ENCODE results near the gene CHID1. TPM values are rescaled to one million over a fixed set of nuclear protein-coding genes. Genes with fewer than 3 reads are reported as not detected.
A peak's percentile ranks its signal among the peaks of the same experiment; 100 is the strongest.

CHID1 gene
- polyA plus RNA-seq, 1 experiment = 95.5 TPM

GRCh38 chr11:819943-820649, 90.5 kb downstream of the CHID1 start:
- TF ChIP-seq CTCF (IDR thresholded peaks at IDR 0.05; ENCODE audit: low read depth, low read length) = no peak
- Histone ChIP-seq H3K9me3 (ENCODE audit: control insufficient read depth, insufficient read depth, low read length) (no peaks in the 10 kb centered on the region; the same call in 1 of the 2 replicates), H3K4me3 (ENCODE audit: low read depth, low read length) (peak overlapping the region; percentile 78), H3K27me3 (ENCODE audit: control insufficient read depth, insufficient read depth, low read length) (no peaks in the 10 kb centered on the region), H3K27ac (ENCODE audit: low read depth, low read length) (peak overlapping the region; percentile 11)
- POLR2A ChIA-PET = interaction anchor here (1.2 to 3.3 kb wide), 10 partner anchors 9 to 77 kb away, joined by 3 to 31 read pairs (median 14); partner anchors contain the start of genes CD151, RPLP2 and TSPAN4
- no peak for DNase-seq (ENCODE audit: low read depth, low spot score)
- CTCF ChIA-PET = interaction anchor here (1.2 kb wide), 1 partner anchor 21 kb away, joined by 3 read pairs; no protein-coding TSS in a partner anchor

GRCh38 chr11:819129-819931, 91.3 kb downstream of the CHID1 start:
- peak overlapping the region; percentile 11 for H3K27ac ChIP-seq (ENCODE audit: low read depth, low read length)
- POLR2A ChIA-PET = interaction anchor here (0.6 to 3.3 kb wide), 14 partner anchors 8 to 747 kb away, joined by 3 to 31 read pairs (median 7); partner anchors contain the start of genes CD151, RPLP2 and TSPAN4
- DNase-seq (ENCODE audit: low read depth, low spot score) = peak; percentile 48
- no peaks in the 10 kb centered on the region; the same call in 1 of the 2 replicates for H3K9me3 ChIP-seq (ENCODE audit: control insufficient read depth, insufficient read depth, low read length)
- CTCF ChIA-PET = interaction anchor here (0.7 to 1.2 kb wide), 2 partner anchors 20 to 59 kb away, joined by 3 to 6 read pairs; no protein-coding TSS in a partner anchor
- TF ChIP-seq CTCF (IDR thresholded peaks at IDR 0.05; ENCODE audit: low read depth, low read length) = peak; percentile 10; the same call in 1 of the 2 replicates
- H3K4me3 ChIP-seq (ENCODE audit: low read depth, low read length) = peak overlapping the region; percentile 78
- H3K27me3 ChIP-seq (ENCODE audit: control insufficient read depth, insufficient read depth, low read length) = no peaks in the 10 kb centered on the region

GRCh38 chr11:818396-819128, 92.0 kb downstream of the CHID1 start, which contains the start of gene PNPLA2:
Gene PNPLA2 (plus strand): TSS chr11:818914. CDS start chr11:819719, 805 bp downstream.
- Histone ChIP-seq H3K9me3 (ENCODE audit: control insufficient read depth, insufficient read depth, low read length) (no peaks in the 10 kb centered on the region; the same call in 1 of the 2 replicates), H3K27ac (ENCODE audit: low read depth, low read length) (peak within 1 kb of the TSS; percentile 11), H3K4me3 (ENCODE audit: low read depth, low read length) (peak within 1 kb of the TSS; percentile 78), H3K27me3 (ENCODE audit: control insufficient read depth, insufficient read depth, low read length) (no peaks in the 10 kb centered on the region)
- ChIA-PET CTCF (interaction anchor here (0.7 to 1.2 kb wide), 2 partner anchors 19 to 58 kb away, joined by 3 to 6 read pairs; no protein-coding TSS in a partner anchor), POLR2A (interaction anchor here (0.6 to 3.3 kb wide), 13 partner anchors 8 to 747 kb away, joined by 3 to 31 read pairs (median 8); partner anchors contain the start of genes CD151, RPLP2 and TSPAN4)
- no peak for DNase-seq (ENCODE audit: low read depth, low spot score)
- no peak for TF ChIP-seq CTCF (IDR thresholded peaks at IDR 0.05; ENCODE audit: low read depth, low read length)

Small RNA genes within 50 kb of the gene (small RNA-seq; reads per million reads assigned to genes)
- gene RNU6-1025P (ENCODE audit: insufficient read length, low read depth) = not detected

Other genes starting within 250 kb of the CHID1 start
- gene DEAF1, start 215.6 kb downstream of the CHID1 start, polyA plus RNA-seq (2011; rRNA removed) = 13.0 and 19.6 TPM in 2 replicates
- gene TMEM80, start 215.0 kb downstream of the CHID1 start, polyA plus RNA-seq (2011; rRNA removed) = 16.2 and 18.7 TPM in 2 replicates
- gene EPS8L2, start 204.6 kb downstream of the CHID1 start, polyA plus RNA-seq (2011; rRNA removed) = 11.0 and 17.0 TPM in 2 replicates
- 242 and 286 TPM in 2 replicates for gene TALDO1, start 163.3 kb downstream of the CHID1 start, polyA plus RNA-seq (2011; rRNA removed)
- 15.0 and 18.8 TPM in 2 replicates for gene GATD1, start 133.3 kb downstream of the CHID1 start, polyA plus RNA-seq (2011; rRNA removed)
- 0.55 and 1.1 TPM in 2 replicates for gene CEND1, start 120.7 kb downstream of the CHID1 start, polyA plus RNA-seq (2011; rRNA removed)
- 11.3 and 11.5 TPM in 2 replicates for gene SLC25A22, start 112.5 kb downstream of the CHID1 start, polyA plus RNA-seq (2011; rRNA removed)
- 5.7 and 8.2 TPM in 2 replicates for gene PIDD1, start 105.6 kb downstream of the CHID1 start, polyA plus RNA-seq (2011; rRNA removed)
- 940 and 1,115 TPM in 2 replicates for gene RPLP2, start 100.8 kb downstream of the CHID1 start, polyA plus RNA-seq (2011; rRNA removed)
- gene PNPLA2, start 91.9 kb downstream of the CHID1 start, polyA plus RNA-seq (2011; rRNA removed) = 17.3 and 29.3 TPM in 2 replicates
- 0.26 and 0.36 TPM in 2 replicates for gene CRACR2B, start 82.9 kb downstream of the CHID1 start, polyA plus RNA-seq (2011; rRNA removed)
- 559 and 909 TPM in 2 replicates for gene CD151, start 77.9 kb downstream of the CHID1 start, polyA plus RNA-seq (2011; rRNA removed)
- 211 and 431 TPM in 2 replicates for gene POLR2L, start 68.3 kb downstream of the CHID1 start, polyA plus RNA-seq (2011; rRNA removed)
- 92.6 and 134 TPM in 2 replicates for gene TSPAN4, start 68.0 kb downstream of the CHID1 start, polyA plus RNA-seq (2011; rRNA removed)
- gene AP2A2, start 15.1 kb upstream of the CHID1 start, polyA plus RNA-seq (2011; rRNA removed) = 54.2 and 55.7 TPM in 2 replicates
- not detected in 2 replicates for gene MUC6, start 125.9 kb upstream of the CHID1 start, polyA plus RNA-seq (2011; rRNA removed)
- not detected in 2 replicates for gene MUC2, start 164.1 kb upstream of the CHID1 start, polyA plus RNA-seq (2011; rRNA removed)
- under 0.01 and 0.01 TPM in 2 replicates for gene MUC5AC, start 247.1 kb upstream of the CHID1 start, polyA plus RNA-seq (2011; rRNA removed)